GM23338 (cell line): ENCODE data around the gene KCNA2. TPM values are rescaled to one million over a fixed set of nuclear protein-coding genes. Genes with fewer than 3 reads are reported as not detected.

Experiments used
- ATAC-seq: fragments of 200-7000 bp; cut with Tn5 transposase; 3 replicates; pipeline ENCODE4 v1.9.1; 2020
- DNase-seq: peaks from one replicate; pipeline ENCODE4 v3.0.0-alpha.2; 2015; ENCODE audit warnings: low spot score
- H2AFZ ChIP-seq: fragments of 200-600 bp; sonication (generic); 2 replicates; pipeline ENCODE4 v1.8.0; 2016; ENCODE audit warnings: antibody characterized with exemption, mild to moderate bottlenecking, moderate library complexity
- H3F3A ChIP-seq: fragments of 200-600 bp; sonication (generic); replicated peaks from 2 replicates; pipeline ENCODE4 v1.8.0; 2017; ENCODE audit warnings: antibody characterized with exemption, mixed run types, low read depth
- H3K27ac ChIP-seq: fragments of 200-600 bp; sonication (generic); 2 replicates; pipeline ENCODE4 v1.6.1; 2016; ENCODE audit warnings: low read depth
- H3K27me3 ChIP-seq: fragments of 200-600 bp; sonication (generic); 2 replicates; pipeline ENCODE4 v1.8.0; 2016; ENCODE audit warnings: mild to moderate bottlenecking, mixed run types, moderate library complexity; ENCODE audit not compliant: insufficient read depth
- H3K36me3 ChIP-seq: fragments of 200-600 bp; sonication (generic); 2 replicates; pipeline ENCODE4 v1.8.0; 2016; ENCODE audit warnings: mild to moderate bottlenecking; ENCODE audit not compliant: insufficient read depth
- H3K4me1 ChIP-seq: fragments of 200-600 bp; sonication (generic); 2 replicates; pipeline ENCODE4 v1.8.0; 2016; ENCODE audit warnings: mild to moderate bottlenecking, moderate library complexity; ENCODE audit not compliant: insufficient read depth
- H3K4me2 ChIP-seq: fragments of 200-600 bp; sonication (generic); 2 replicates; pipeline ENCODE4 v1.7.1; 2017; ENCODE audit warnings: mixed run types
- H3K4me3 ChIP-seq: fragments of 200-600 bp; sonication (generic); 2 replicates; pipeline ENCODE4 v1.6.1; 2016; ENCODE audit warnings: mixed run types
- H3K79me2 ChIP-seq: fragments of 200-600 bp; sonication (generic); replicated peaks from 2 replicates; pipeline ENCODE4 v1.8.0; 2017; ENCODE audit warnings: mild to moderate bottlenecking; ENCODE audit not compliant: insufficient read depth
- H3K9me2 ChIP-seq: fragments of 200-600 bp; sonication (generic); 2 replicates; pipeline ENCODE4 v1.8.0; 2017; ENCODE audit not compliant: insufficient read depth
- H4K20me1 ChIP-seq: fragments of 200-600 bp; sonication (generic); replicated peaks from 2 replicates; pipeline ENCODE4 v1.8.0; 2017; ENCODE audit warnings: mild to moderate bottlenecking; ENCODE audit not compliant: insufficient read depth
- H3K27ac Mint-ChIP-seq: 2 replicates; pipeline ENCODE4 v1.8.0; 2020; ENCODE audit warnings: inconsistent platforms, mild to moderate bottlenecking, moderate library complexity, mixed read lengths
- H3K27me3 Mint-ChIP-seq: 3 replicates; pipeline ENCODE4 v1.8.0; 2022; ENCODE audit warnings: low read depth, mild to moderate bottlenecking, moderate library complexity, mixed read lengths, inconsistent platforms; ENCODE audit not compliant: insufficient read depth, poor library complexity
- H3K36me3 Mint-ChIP-seq: 3 replicates; pipeline ENCODE4 v1.8.0; 2021; ENCODE audit warnings: low read depth, mild to moderate bottlenecking, inconsistent platforms, moderate library complexity, mixed read lengths
- H3K4me1 Mint-ChIP-seq: 3 replicates; pipeline ENCODE4 v1.8.0; 2020; ENCODE audit warnings: mild to moderate bottlenecking, inconsistent platforms, mixed read lengths
- H3K4me3 Mint-ChIP-seq: 3 replicates; pipeline ENCODE4 v1.8.0; 2021; ENCODE audit warnings: moderate library complexity, mild to moderate bottlenecking, inconsistent platforms, mixed read lengths
- H3K9me3 Mint-ChIP-seq: 3 replicates; pipeline ENCODE4 v1.8.0; 2020; ENCODE audit warnings: moderate library complexity, mild to moderate bottlenecking, inconsistent platforms, mixed read lengths
- CREB1 ChIP-seq: fragments of 250-450 bp; sonication (Bioruptor Pico); IDR thresholded peaks from 2 replicates; pipeline ENCODE4 v1.5.0; 2020; ENCODE audit warnings: low read depth, mild to moderate bottlenecking, moderate library complexity
- EZH2 ChIP-seq: fragments of 200-600 bp; sonication (generic); IDR thresholded peaks from one replicate; pipeline ENCODE4 v1.8.0; 2017; ENCODE audit warnings: antibody characterized with exemption, mild to moderate bottlenecking, low read depth; ENCODE audit not compliant: unreplicated experiment
- EZH2phosphoT487 ChIP-seq: fragments of 200-600 bp; sonication (generic); IDR thresholded peaks from one replicate; pipeline ENCODE4 v1.8.1; 2018; ENCODE audit warnings: antibody characterized with exemption; ENCODE audit not compliant: unreplicated experiment
- JUNB ChIP-seq: IDR thresholded peaks from one replicate; pipeline ENCODE4 v1.6.1; 2016; ENCODE audit warnings: antibody characterized with exemption; ENCODE audit not compliant: unreplicated experiment
- NANOG ChIP-seq: IDR thresholded peaks from 2 replicates; pipeline ENCODE4 v1.6.1; 2016; ENCODE audit warnings: antibody characterized with exemption, borderline replicate concordance
- POLR2AphosphoS5 ChIP-seq: IDR thresholded peaks from 2 replicates; pipeline ENCODE4 v1.6.1; 2016; ENCODE audit warnings: antibody characterized with exemption, low read depth
- STAT1 ChIP-seq: IDR thresholded peaks from one replicate; pipeline ENCODE4 v1.6.1; 2016; ENCODE audit warnings: antibody characterized with exemption; ENCODE audit not compliant: unreplicated experiment
- ZNF114 ChIP-seq: fragments of 250-450 bp; sonication (Bioruptor Pico); IDR thresholded peaks from 2 replicates; pipeline ENCODE4 v1.5.0; 2020; ENCODE audit warnings: mild to moderate bottlenecking, moderate library complexity
- ZNF331 ChIP-seq: fragments of 250-450 bp; sonication (Bioruptor Pico); IDR thresholded peaks from 2 replicates; pipeline ENCODE4 v1.5.0; 2020; ENCODE audit warnings: low read depth, mild to moderate bottlenecking, moderate library complexity
- polyA plus RNA-seq: library from polyadenylated mRNA; unstranded; fragments of >200 nt; fragmentation: Nextera tagmentation; extraction: Ambion mirVana; gene quantifications from 2 replicates; pipeline ENCODE4 v1.2.1, GENCODE V29; 2016
- total RNA-seq: library from RNA; depleted of rRNA; stranded (reverse); fragments of >200 nt; shearing (Covaris generic); gene quantifications from 2 replicates; pipeline ENCODE4 v1.2.3, GENCODE V29; 2014
- TF ChIP-seq, protein P1 (sequence below), 2 experiments: fragments of 200-600 bp in 1 of 2; sonication (generic) in 1 of 2; conservative IDR thresholded peaks; 2 replicates each; pipeline versions ENCODE4 v1.5.1 to v1.6.1; 2016 to 2017; ENCODE audit warnings: antibody characterized with exemption in 2 of 2, low read depth in 2 of 2, mild to moderate bottlenecking in 2 of 2, moderate library complexity in 1 of 2
- TF ChIP-seq, protein P2 (sequence below): fragments of 250-450 bp; sonication (Bioruptor Pico); IDR thresholded peaks from 2 replicates; pipeline ENCODE4 v1.5.0; 2020; ENCODE audit warnings: mild to moderate bottlenecking, moderate library complexity
- TF ChIP-seq, protein P3 (sequence below): IDR thresholded peaks from 2 replicates; pipeline ENCODE4 v1.6.1; 2016; ENCODE audit warnings: antibody characterized with exemption
- TF ChIP-seq, protein P4 (sequence below): IDR thresholded peaks from one replicate; pipeline ENCODE4 v1.6.1; 2018; ENCODE audit warnings: antibody characterized with exemption; ENCODE audit not compliant: unreplicated experiment

KCNA2 gene
- total and polyA plus RNA-seq, 2 experiments from 2014 or later, result 0.11 to 1.5 TPM

DNA sequence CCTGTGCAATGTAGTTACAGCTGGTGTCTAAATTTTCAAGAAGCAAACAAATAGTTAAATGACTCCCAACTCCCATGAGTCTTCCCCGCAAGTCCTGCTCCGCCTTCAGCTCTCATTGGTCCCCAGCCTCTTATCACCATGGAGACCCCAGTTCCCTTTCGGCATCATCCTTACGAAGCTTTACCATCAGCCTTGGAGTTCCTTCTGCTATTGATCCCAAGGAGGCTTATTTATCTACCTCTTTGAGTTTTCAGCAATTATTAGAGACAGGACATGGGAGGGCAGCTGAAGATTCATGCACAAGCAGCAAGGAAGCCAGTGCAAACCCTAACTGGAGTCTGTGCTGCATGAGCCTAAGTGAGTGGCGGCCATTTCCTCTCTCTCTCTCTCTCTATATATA, 12.3 kb downstream of the KCNA2 start:
- peaks cover 8% of the 10 kb centered on the region; the same call in 2 of the 3 replicates for H3K4me1 Mint-ChIP-seq
- Histone ChIP-seq H3K4me1 (no peaks in the 10 kb centered on the region), H3K27me3 (no peaks in the 10 kb centered on the region), H3K27ac (no peak overlapping the region), H3K4me3 (no peak overlapping the region), H4K20me1 (no peaks in the 10 kb centered on the region), H3K36me3 (no peaks in the 10 kb centered on the region), H3K4me2 (no peak overlapping the region), H3K9me2 (no peaks in the 10 kb centered on the region), H3F3A (no peaks in the 10 kb centered on the region), H3K79me2 (no peaks in the 10 kb centered on the region), H2AFZ (no peak overlapping the region)
- H3K27ac Mint-ChIP-seq, result no peak overlapping the region
- DNase-seq, result peak; percentile 17
- no peaks in the 10 kb centered on the region for H3K9me3 Mint-ChIP-seq
- H3K27me3 Mint-ChIP-seq, result peaks cover 8% of the 10 kb centered on the region
- H3K36me3 Mint-ChIP-seq, result no peaks in the 10 kb centered on the region
- TF ChIP-seq EZH2phosphoT487, result no peak
- TF ChIP-seq, protein P1, sequence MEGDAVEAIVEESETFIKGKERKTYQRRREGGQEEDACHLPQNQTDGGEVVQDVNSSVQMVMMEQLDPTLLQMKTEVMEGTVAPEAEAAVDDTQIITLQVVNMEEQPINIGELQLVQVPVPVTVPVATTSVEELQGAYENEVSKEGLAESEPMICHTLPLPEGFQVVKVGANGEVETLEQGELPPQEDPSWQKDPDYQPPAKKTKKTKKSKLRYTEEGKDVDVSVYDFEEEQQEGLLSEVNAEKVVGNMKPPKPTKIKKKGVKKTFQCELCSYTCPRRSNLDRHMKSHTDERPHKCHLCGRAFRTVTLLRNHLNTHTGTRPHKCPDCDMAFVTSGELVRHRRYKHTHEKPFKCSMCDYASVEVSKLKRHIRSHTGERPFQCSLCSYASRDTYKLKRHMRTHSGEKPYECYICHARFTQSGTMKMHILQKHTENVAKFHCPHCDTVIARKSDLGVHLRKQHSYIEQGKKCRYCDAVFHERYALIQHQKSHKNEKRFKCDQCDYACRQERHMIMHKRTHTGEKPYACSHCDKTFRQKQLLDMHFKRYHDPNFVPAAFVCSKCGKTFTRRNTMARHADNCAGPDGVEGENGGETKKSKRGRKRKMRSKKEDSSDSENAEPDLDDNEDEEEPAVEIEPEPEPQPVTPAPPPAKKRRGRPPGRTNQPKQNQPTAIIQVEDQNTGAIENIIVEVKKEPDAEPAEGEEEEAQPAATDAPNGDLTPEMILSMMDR (conservative IDR thresholded peaks at IDR 0.05; ENCODE audit: low read depth in 2 of 2), result no peak
- TF ChIP-seq, protein P2, sequence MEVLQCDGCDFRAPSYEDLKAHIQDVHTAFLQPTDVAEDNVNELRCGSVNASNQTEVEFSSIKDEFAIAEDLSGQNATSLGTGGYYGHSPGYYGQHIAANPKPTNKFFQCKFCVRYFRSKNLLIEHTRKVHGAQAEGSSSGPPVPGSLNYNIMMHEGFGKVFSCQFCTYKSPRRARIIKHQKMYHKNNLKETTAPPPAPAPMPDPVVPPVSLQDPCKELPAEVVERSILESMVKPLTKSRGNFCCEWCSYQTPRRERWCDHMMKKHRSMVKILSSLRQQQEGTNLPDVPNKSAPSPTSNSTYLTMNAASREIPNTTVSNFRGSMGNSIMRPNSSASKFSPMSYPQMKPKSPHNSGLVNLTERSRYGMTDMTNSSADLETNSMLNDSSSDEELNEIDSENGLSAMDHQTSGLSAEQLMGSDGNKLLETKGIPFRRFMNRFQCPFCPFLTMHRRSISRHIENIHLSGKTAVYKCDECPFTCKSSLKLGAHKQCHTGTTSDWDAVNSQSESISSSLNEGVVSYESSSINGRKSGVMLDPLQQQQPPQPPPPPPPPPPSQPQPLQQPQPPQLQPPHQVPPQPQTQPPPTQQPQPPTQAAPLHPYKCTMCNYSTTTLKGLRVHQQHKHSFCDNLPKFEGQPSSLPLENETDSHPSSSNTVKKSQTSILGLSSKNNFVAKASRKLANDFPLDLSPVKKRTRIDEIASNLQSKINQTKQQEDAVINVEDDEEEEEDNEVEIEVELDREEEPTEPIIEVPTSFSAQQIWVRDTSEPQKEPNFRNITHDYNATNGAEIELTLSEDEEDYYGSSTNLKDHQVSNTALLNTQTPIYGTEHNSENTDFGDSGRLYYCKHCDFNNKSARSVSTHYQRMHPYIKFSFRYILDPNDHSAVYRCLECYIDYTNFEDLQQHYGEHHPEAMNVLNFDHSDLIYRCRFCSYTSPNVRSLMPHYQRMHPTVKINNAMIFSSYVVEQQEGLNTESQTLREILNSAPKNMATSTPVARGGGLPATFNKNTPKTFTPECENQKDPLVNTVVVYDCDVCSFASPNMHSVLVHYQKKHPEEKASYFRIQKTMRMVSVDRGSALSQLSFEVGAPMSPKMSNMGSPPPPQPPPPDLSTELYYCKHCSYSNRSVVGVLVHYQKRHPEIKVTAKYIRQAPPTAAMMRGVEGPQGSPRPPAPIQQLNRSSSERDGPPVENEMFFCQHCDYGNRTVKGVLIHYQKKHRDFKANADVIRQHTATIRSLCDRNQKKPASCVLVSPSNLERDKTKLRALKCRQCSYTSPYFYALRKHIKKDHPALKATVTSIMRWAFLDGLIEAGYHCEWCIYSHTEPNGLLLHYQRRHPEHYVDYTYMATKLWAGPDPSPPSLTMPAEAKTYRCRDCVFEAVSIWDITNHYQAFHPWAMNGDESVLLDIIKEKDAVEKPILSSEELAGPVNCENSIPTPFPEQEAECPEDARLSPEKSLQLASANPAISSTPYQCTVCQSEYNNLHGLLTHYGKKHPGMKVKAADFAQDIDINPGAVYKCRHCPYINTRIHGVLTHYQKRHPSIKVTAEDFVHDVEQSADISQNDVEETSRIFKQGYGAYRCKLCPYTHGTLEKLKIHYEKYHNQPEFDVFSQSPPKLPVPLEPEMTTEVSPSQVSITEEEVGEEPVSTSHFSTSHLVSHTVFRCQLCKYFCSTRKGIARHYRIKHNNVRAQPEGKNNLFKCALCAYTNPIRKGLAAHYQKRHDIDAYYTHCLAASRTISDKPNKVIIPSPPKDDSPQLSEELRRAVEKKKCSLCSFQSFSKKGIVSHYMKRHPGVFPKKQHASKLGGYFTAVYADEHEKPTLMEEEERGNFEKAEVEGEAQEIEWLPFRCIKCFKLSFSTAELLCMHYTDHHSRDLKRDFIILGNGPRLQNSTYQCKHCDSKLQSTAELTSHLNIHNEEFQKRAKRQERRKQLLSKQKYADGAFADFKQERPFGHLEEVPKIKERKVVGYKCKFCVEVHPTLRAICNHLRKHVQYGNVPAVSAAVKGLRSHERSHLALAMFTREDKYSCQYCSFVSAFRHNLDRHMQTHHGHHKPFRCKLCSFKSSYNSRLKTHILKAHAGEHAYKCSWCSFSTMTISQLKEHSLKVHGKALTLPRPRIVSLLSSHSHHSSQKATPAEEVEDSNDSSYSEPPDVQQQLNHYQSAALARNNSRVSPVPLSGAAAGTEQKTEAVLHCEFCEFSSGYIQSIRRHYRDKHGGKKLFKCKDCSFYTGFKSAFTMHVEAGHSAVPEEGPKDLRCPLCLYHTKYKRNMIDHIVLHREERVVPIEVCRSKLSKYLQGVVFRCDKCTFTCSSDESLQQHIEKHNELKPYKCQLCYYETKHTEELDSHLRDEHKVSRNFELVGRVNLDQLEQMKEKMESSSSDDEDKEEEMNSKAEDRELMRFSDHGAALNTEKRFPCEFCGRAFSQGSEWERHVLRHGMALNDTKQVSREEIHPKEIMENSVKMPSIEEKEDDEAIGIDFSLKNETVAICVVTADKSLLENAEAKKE, result no peak
- no peak for TF ChIP-seq ZNF331 (CRISPR knock-in tag)
- no peak for TF ChIP-seq ZNF114 (CRISPR knock-in tag)
- TF ChIP-seq STAT1, result no peak
- TF ChIP-seq EZH2, result no peak
- no peak for TF ChIP-seq NANOG
- TF ChIP-seq, protein P3, sequence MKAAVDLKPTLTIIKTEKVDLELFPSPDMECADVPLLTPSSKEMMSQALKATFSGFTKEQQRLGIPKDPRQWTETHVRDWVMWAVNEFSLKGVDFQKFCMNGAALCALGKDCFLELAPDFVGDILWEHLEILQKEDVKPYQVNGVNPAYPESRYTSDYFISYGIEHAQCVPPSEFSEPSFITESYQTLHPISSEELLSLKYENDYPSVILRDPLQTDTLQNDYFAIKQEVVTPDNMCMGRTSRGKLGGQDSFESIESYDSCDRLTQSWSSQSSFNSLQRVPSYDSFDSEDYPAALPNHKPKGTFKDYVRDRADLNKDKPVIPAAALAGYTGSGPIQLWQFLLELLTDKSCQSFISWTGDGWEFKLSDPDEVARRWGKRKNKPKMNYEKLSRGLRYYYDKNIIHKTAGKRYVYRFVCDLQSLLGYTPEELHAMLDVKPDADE, result no peak
- no peak for TF ChIP-seq POLR2AphosphoS5
- TF ChIP-seq, protein P4, sequence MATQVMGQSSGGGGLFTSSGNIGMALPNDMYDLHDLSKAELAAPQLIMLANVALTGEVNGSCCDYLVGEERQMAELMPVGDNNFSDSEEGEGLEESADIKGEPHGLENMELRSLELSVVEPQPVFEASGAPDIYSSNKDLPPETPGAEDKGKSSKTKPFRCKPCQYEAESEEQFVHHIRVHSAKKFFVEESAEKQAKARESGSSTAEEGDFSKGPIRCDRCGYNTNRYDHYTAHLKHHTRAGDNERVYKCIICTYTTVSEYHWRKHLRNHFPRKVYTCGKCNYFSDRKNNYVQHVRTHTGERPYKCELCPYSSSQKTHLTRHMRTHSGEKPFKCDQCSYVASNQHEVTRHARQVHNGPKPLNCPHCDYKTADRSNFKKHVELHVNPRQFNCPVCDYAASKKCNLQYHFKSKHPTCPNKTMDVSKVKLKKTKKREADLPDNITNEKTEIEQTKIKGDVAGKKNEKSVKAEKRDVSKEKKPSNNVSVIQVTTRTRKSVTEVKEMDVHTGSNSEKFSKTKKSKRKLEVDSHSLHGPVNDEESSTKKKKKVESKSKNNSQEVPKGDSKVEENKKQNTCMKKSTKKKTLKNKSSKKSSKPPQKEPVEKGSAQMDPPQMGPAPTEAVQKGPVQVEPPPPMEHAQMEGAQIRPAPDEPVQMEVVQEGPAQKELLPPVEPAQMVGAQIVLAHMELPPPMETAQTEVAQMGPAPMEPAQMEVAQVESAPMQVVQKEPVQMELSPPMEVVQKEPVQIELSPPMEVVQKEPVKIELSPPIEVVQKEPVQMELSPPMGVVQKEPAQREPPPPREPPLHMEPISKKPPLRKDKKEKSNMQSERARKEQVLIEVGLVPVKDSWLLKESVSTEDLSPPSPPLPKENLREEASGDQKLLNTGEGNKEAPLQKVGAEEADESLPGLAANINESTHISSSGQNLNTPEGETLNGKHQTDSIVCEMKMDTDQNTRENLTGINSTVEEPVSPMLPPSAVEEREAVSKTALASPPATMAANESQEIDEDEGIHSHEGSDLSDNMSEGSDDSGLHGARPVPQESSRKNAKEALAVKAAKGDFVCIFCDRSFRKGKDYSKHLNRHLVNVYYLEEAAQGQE, result no peak
- TF ChIP-seq CREB1, result no peak
- no peak for TF ChIP-seq JUNB
- no peak overlapping the region for H3K4me3 Mint-ChIP-seq
- ATAC-seq, result no peak
